Choroid plexus epithelial cell (primary cell): ENCODE measurements around the gene FRZB.

ENCODE experiments used
- DNase-seq: peaks from one replicate; pipeline ENCODE4 v3.0.0-alpha.2; 2010; ENCODE audit warnings: low read depth
- H3K4me3 ChIP-seq: 2 replicates; pipeline ENCODE4 v1.5.1; 2011; ENCODE audit warnings: low read depth, mild to moderate bottlenecking, control low read depth, low read length, moderate library complexity
- TF ChIP-seq, protein P1 (sequence below): conservative IDR thresholded peaks from 2 replicates; pipeline ENCODE4 v1.5.1; 2011; ENCODE audit warnings: low read depth, mild to moderate bottlenecking, control low read depth, inconsistent platforms, low read length, moderate library complexity

The FRZB gene

GRCh38 chr2:182818925-182819324, 47.5 kb downstream of the FRZB start:
- TF ChIP-seq, protein P1, sequence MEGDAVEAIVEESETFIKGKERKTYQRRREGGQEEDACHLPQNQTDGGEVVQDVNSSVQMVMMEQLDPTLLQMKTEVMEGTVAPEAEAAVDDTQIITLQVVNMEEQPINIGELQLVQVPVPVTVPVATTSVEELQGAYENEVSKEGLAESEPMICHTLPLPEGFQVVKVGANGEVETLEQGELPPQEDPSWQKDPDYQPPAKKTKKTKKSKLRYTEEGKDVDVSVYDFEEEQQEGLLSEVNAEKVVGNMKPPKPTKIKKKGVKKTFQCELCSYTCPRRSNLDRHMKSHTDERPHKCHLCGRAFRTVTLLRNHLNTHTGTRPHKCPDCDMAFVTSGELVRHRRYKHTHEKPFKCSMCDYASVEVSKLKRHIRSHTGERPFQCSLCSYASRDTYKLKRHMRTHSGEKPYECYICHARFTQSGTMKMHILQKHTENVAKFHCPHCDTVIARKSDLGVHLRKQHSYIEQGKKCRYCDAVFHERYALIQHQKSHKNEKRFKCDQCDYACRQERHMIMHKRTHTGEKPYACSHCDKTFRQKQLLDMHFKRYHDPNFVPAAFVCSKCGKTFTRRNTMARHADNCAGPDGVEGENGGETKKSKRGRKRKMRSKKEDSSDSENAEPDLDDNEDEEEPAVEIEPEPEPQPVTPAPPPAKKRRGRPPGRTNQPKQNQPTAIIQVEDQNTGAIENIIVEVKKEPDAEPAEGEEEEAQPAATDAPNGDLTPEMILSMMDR = no peak
- H3K4me3 ChIP-seq = no peak overlapping the region
- no peak for DNase-seq

- no peak for DNase-seq
- TF ChIP-seq, protein P1 = no peak
- H3K4me3 ChIP-seq = no peak overlapping the region
These were observed 47.9 kb downstream of the FRZB start for GRCh38 chr2:182818501-182818900.

DNA sequence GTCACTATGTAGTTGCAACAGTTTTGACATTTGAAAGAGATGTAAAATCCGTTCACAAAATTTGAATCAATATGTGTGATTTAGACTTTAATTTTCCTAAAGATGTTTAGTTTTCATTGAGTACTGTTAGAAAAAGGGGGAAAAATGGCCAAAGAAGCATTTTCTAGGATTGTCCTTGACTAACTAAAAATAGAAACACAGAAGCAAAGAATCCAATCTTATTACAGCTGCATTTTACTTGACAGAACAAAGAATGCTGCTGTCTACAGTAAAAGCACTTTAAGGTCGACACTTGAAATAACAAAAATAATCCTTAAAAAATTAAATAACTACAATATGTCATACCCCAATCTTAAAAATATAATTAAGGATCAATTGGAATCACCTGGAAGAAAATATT, 48.9 kb downstream of the FRZB start:
- peak; percentile 19 for DNase-seq
- TF ChIP-seq, protein P1 = no peak
- no peak overlapping the region for H3K4me3 ChIP-seq

DNA sequence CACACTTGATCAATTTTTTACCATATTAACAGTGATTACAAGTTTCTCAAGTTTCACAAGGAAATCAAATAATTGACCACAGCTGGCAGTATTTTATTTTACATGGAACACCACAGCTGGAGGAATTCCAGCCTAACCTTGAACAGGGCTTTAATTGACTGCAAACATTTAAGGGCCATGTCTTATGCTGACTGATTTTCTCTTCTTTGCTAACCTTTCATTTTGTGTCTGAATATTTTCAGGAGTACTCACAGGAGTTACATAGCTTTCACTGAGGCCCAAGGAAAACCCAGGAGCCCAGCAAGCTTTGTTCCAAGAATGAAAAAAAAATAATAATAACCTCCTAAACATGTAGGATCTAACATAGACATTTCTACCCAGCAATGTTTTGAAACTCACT, 49.6 kb downstream of the FRZB start:
- TF ChIP-seq, protein P1 = no peak
- DNase-seq = peak; percentile 32

GRCh38 chr2:182814804-182815203, 51.6 kb downstream of the FRZB start:
- H3K4me3 ChIP-seq = no peak overlapping the region
- no peak for DNase-seq
- TF ChIP-seq, protein P1 = no peak

More for the DNA sequence above, 49.6 kb downstream of the FRZB start:
- H3K4me3 ChIP-seq = no peak overlapping the region

DNA sequence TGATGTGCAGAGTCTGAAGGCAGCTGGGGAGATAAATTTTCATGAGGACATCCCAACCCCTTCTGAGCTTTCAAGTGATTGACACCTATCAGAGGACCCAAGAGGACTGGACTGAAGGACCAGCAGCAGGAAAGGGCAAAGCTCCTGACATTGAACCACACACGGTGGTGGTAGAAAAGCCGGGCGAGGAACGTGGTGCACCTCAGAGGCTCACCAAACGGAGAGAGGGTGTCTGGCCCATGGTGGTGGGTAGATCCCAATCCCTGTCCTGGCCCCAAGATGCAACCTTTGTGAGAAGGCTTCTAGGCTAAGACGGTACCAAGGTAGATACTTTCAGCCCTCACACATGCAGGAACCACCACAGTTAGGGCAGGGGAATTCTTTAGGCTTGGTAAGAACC, 52.1 kb downstream of the FRZB start:
- TF ChIP-seq, protein P1 = no peak
- DNase-seq = no peak
- H3K4me3 ChIP-seq = no peak overlapping the region

- H3K4me3 ChIP-seq = no peak overlapping the region
- DNase-seq = no peak
- TF ChIP-seq, protein P1 = no peak
These were observed 56.4 kb downstream of the FRZB start for GRCh38 chr2:182810087-182810486.
